ENCODE data around the gene CEP126.
"Not testable (repeated sequence)": the region's sequence is repeated elsewhere in the genome, so short reads cannot be mapped to it uniquely, and the experiment has no call there.

CEP126 gene

DNA sequence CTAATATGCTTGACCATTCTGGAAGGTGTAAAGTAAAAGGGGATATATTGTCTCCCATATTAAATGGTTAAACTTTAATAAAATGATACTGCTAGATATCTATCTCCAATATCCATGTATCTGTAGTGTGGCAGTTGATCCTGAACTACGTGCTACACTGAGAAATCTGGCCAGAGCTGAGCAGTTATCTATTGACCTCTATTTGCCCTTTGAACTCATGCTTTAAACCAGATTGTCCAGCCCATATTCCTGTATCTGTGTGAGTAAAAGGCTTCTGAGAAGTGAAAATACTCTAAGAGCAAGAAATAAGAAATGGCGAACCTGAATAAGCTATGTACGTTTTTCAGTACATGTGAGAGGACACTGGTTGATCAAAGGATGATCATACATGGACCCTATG lies 40.5 kb downstream of the CEP126 start:
- H3K36me3 ChIP-seq = no peaks in the 10 kb centered on the region
- TF ChIP-seq, protein P1, sequence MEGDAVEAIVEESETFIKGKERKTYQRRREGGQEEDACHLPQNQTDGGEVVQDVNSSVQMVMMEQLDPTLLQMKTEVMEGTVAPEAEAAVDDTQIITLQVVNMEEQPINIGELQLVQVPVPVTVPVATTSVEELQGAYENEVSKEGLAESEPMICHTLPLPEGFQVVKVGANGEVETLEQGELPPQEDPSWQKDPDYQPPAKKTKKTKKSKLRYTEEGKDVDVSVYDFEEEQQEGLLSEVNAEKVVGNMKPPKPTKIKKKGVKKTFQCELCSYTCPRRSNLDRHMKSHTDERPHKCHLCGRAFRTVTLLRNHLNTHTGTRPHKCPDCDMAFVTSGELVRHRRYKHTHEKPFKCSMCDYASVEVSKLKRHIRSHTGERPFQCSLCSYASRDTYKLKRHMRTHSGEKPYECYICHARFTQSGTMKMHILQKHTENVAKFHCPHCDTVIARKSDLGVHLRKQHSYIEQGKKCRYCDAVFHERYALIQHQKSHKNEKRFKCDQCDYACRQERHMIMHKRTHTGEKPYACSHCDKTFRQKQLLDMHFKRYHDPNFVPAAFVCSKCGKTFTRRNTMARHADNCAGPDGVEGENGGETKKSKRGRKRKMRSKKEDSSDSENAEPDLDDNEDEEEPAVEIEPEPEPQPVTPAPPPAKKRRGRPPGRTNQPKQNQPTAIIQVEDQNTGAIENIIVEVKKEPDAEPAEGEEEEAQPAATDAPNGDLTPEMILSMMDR (IDR thresholded peaks at IDR 0.05) = no peak

GRCh38 chr11:101955701-101956100 lies 40.9 kb downstream of the CEP126 start:
- H3K36me3 ChIP-seq = no peaks in the 10 kb centered on the region
- H3K9me3 ChIP-seq = no peaks in the 10 kb centered on the region
- H3K27ac ChIP-seq = no peak overlapping the region
- no peaks in the 10 kb centered on the region for H3K27me3 ChIP-seq
- no peaks in the 10 kb centered on the region for H3K4me1 ChIP-seq (ENCODE audit: control insufficient read depth in 1 of 2, insufficient read depth in 1 of 2, low read depth in 1 of 2, low read length in 1 of 2)
- TF ChIP-seq, protein P1 (IDR thresholded peaks at IDR 0.05) = no peak
- no peak overlapping the region for H3K4me3 ChIP-seq (ENCODE audit: low read depth in 1 of 2, low read length in 1 of 2)

More for the DNA sequence above, 40.5 kb downstream of the CEP126 start:
- H3K27me3 ChIP-seq = no peaks in the 10 kb centered on the region
- no peak overlapping the region for H3K4me3 ChIP-seq (ENCODE audit: low read depth in 1 of 2, low read length in 1 of 2)
- no peaks in the 10 kb centered on the region for H3K4me1 ChIP-seq (ENCODE audit: control insufficient read depth in 1 of 2, insufficient read depth in 1 of 2, low read depth in 1 of 2, low read length in 1 of 2)
- no peak overlapping the region for H3K27ac ChIP-seq
- H3K9me3 ChIP-seq = no peaks in the 10 kb centered on the region

DNA sequence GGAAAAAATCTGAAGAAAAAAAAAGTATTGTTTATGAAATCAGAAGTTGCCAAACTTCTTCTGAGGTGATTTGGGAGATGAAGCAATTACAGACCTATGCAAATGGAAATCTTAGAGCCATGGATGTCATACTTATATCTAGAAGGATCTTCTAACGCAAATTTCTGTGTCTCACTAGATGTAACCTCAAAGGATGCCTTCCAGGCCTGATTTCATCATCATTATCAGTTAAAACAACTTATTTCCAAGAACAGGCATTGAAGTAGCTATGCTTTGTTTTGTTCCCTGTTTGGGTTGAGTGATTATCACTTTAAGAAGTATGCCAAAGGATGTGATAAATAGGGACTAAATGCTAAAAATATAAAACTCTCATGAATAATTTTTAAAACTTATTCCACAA lies 45.4 kb downstream of the CEP126 start:
- Histone ChIP-seq H3K9me3 (no peaks in the 10 kb centered on the region), H3K4me3 (ENCODE audit: low read depth in 1 of 2, low read length in 1 of 2) (no peak overlapping the region), H3K27me3 (no peaks in the 10 kb centered on the region), H3K4me1 (ENCODE audit: control insufficient read depth in 1 of 2, insufficient read depth in 1 of 2, low read depth in 1 of 2, low read length in 1 of 2) (no peaks in the 10 kb centered on the region), H3K36me3 (no peaks in the 10 kb centered on the region), H3K27ac (no peak overlapping the region)
- TF ChIP-seq, protein P1 (IDR thresholded peaks at IDR 0.05) = no peak

- H3K4me3 ChIP-seq (ENCODE audit: low read depth in 1 of 2, low read length in 1 of 2); H3K36me3 ChIP-seq; H3K27me3 ChIP-seq; H3K4me1 ChIP-seq (ENCODE audit: control insufficient read depth in 1 of 2, insufficient read depth in 1 of 2, low read depth in 1 of 2, low read length in 1 of 2); H3K9me3 ChIP-seq; H3K27ac ChIP-seq: not testable (repeated sequence)
Observed at GRCh38 chr11:101964200-101964599, 49.4 kb downstream of the CEP126 start.

GRCh38 chr11:101974255-101974654 lies 59.4 kb downstream of the CEP126 start:
- H3K4me3 ChIP-seq (ENCODE audit: low read depth in 1 of 2, low read length in 1 of 2) = no peak overlapping the region
- TF ChIP-seq, protein P1 (IDR thresholded peaks at IDR 0.05) = no peak

DNA sequence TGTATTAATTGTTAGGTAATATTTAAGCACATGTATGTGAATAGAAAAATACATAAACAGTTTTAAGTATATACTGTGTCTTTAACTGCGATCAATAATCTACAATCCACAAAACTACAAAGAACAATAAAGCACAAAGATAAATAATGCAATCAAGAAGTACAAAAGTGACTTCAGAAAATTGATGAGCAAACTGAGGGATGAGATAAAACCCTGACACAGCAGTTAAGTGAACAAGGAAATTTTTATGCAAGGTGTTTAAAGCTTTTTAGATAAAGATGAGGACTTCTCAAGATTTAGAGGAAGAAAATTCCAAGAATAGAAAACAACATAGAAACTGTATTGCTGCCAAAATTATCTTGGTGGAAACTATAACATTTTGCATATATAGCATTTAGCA lies 60.0 kb downstream of the CEP126 start:
- TF ChIP-seq, protein P1 (IDR thresholded peaks at IDR 0.05) = no peak
- Histone ChIP-seq H3K36me3 (no peaks in the 10 kb centered on the region), H3K4me3 (ENCODE audit: low read depth in 1 of 2, low read length in 1 of 2) (no peak overlapping the region), H3K4me1 (ENCODE audit: control insufficient read depth in 1 of 2, insufficient read depth in 1 of 2, low read depth in 1 of 2, low read length in 1 of 2) (no peaks in the 10 kb centered on the region), H3K9me3 (no peaks in the 10 kb centered on the region), H3K27me3 (no peaks in the 10 kb centered on the region), H3K27ac (no peak overlapping the region)

More at GRCh38 chr11:101974255-101974654, 59.4 kb downstream of the CEP126 start:
- Histone ChIP-seq H3K27me3 (no peaks in the 10 kb centered on the region), H3K4me1 (ENCODE audit: control insufficient read depth in 1 of 2, insufficient read depth in 1 of 2, low read depth in 1 of 2, low read length in 1 of 2) (no peaks in the 10 kb centered on the region), H3K27ac (no peak overlapping the region), H3K9me3 (no peaks in the 10 kb centered on the region), H3K36me3 (no peaks in the 10 kb centered on the region)
